Astrocyte (in vitro differentiated cells and primary cell): ENCODE results near the gene SSUH2.

Experiments
- CTCF ChIP-seq: IDR thresholded peaks from 2 replicates; pipeline ENCODE4 v1.5.1; 2011; ENCODE audit warnings: low read depth, mild to moderate bottlenecking, inconsistent platforms, low read length, moderate library complexity; ENCODE audit not compliant: insufficient read depth
- EZH2 ChIP-seq: IDR thresholded peaks from 2 replicates; pipeline ENCODE4 v1.6.1; 2012; ENCODE audit warnings: mild to moderate bottlenecking, low read length, inconsistent platforms; ENCODE audit not compliant: insufficient read depth

- TF ChIP-seq EZH2 (no peak), CTCF (no peak)
Measured at GRCh38 chr3:8635125-8635524, 9.5 kb downstream of the SSUH2 start.
